K562 (cell line): ENCODE results near the gene COL28A1. TPM values are rescaled to one million over a fixed set of nuclear protein-coding genes. Genes with fewer than 3 reads are reported as not detected.
"Not testable (repeated sequence)": the region's sequence is repeated elsewhere in the genome, so short reads cannot be mapped to it uniquely, and the experiment has no call there.

Source experiments
- ATAC-seq: fragments of 200-7000 bp; cut with Tn5 transposase; 3 replicates; pipeline ENCODE4 v1.9.1; 2020; ENCODE audit warnings: moderate library complexity
- BruUV-seq: library from RNA; stranded (reverse); fragments of 400-500 nt; replicated peaks from 2 replicates; lab custom pipeline; 2021; lab: Mats Ljungman, UMichigan
- CTCF ChIA-PET: fragments of 300-600 bp; formaldehyde crosslinking; extraction: SDS; loops from one replicate; lab custom pipeline; 2021; ENCODE audit warnings: low intra/inter-chr PET ratio; lab: Yijun Ruan, JAX
- POLR2A ChIA-PET: fragments of 300-600, 350-650 bp; sonication (Branson Sonifier 250); formaldehyde crosslinking; extraction: SDS; loops from one replicate; lab custom pipeline; 2021; ENCODE audit warnings: antibody characterized with exemption, inconsistent platforms; lab: Yijun Ruan, JAX
- DNase-seq, 4 experiments: peaks; one replicate each; pipeline versions ENCODE4 v3.0.0 to v3.0.0-alpha.2; 2011 to 2018; ENCODE audit warnings: low spot score in 3 of 4, mixed read lengths in 3 of 4; ENCODE audit errors: extremely low read depth in 1 of 4
- FAIRE-seq: peaks from 2 replicates; lab custom pipeline; 2011; peaks lifted over from hg19 to GRCh38; lab: Jason Lieb, UNC
- H2AFZ ChIP-seq: 2 replicates; pipeline ENCODE4 v1.6.0; 2011; ENCODE audit warnings: low read depth, low read length, control low read depth, inconsistent platforms
- H3K27ac ChIP-seq: fragments of 200-600 bp; 3 replicates; pipeline ENCODE4 v1.8.0; 2011; ENCODE audit warnings: low read depth, mild to moderate bottlenecking, control low read depth, inconsistent platforms, low read length, moderate library complexity, mixed read lengths; ENCODE audit errors: extremely low read depth
- H3K27me3 ChIP-seq, 2 experiments: fragments of 300-600 bp in 1 of 2; 2 replicates in 1 of 2; 3 replicates in 1 of 2; pipeline versions ENCODE4 v1.6.0 to v1.8.0; 2011; ENCODE audit warnings: inconsistent platforms in 2 of 2, low read length in 2 of 2, mild to moderate bottlenecking in 1 of 2, mixed read lengths in 1 of 2, moderate library complexity in 1 of 2; ENCODE audit not compliant: control insufficient read depth in 2 of 2, insufficient read depth in 2 of 2
- H3K36me3 ChIP-seq: fragments of 300-600 bp; 3 replicates; pipeline ENCODE4 v1.8.0; 2011; ENCODE audit warnings: mild to moderate bottlenecking, low read length, inconsistent platforms; ENCODE audit not compliant: control insufficient read depth, insufficient read depth
- H3K4me1 ChIP-seq, 2 experiments: fragments of 200-600 bp in 1 of 2; replicated peaks in 1 of 2; 2 replicates in 1 of 2; 3 replicates in 1 of 2; pipeline versions ENCODE4 v1.5.1 to v1.8.0; 2011; ENCODE audit warnings: inconsistent platforms in 2 of 2, low read length in 2 of 2, mild to moderate bottlenecking in 1 of 2, mixed read lengths in 1 of 2, moderate library complexity in 1 of 2; ENCODE audit not compliant: control insufficient read depth in 2 of 2, insufficient read depth in 2 of 2
- H3K4me2 ChIP-seq: 2 replicates; pipeline ENCODE4 v1.6.1; 2011; ENCODE audit warnings: low read length, control low read depth, inconsistent platforms, mixed read lengths; ENCODE audit not compliant: insufficient read depth
- H3K4me3 ChIP-seq: fragments of 200-600 bp; sonication (generic), shearing (Covaris generic); 2 replicates; pipeline ENCODE4 v1.5.1; 2016; ENCODE audit warnings: control low read depth, inconsistent platforms
- H3K79me2 ChIP-seq: fragments of 200-600 bp; 3 replicates; pipeline ENCODE4 v1.8.0; 2011; ENCODE audit warnings: low read length, inconsistent platforms; ENCODE audit not compliant: control insufficient read depth, insufficient read depth
- H3K9ac ChIP-seq, 2 experiments: 2 replicates each; pipeline versions ENCODE4 v1.6.0 to v1.6.1; 2011; ENCODE audit warnings: low read depth in 2 of 2, low read length in 2 of 2, control low read depth in 1 of 2, inconsistent platforms in 1 of 2, mild to moderate bottlenecking in 1 of 2, mixed read lengths in 1 of 2; ENCODE audit not compliant: insufficient read depth in 1 of 2
- H3K9me1 ChIP-seq: one replicate; pipeline ENCODE4 v1.6.0; 2011; ENCODE audit warnings: inconsistent platforms, mild to moderate bottlenecking, low read length, moderate library complexity; ENCODE audit not compliant: control insufficient read depth, insufficient read depth
- H3K9me3 ChIP-seq: replicated peaks from 2 replicates; pipeline ENCODE4 v1.5.1; 2011; ENCODE audit warnings: low read depth, low read length, inconsistent platforms; ENCODE audit not compliant: control insufficient read depth, insufficient read depth
- H4K20me1 ChIP-seq: replicated peaks from 2 replicates; pipeline ENCODE4 v1.6.1; 2011; ENCODE audit warnings: low read length, inconsistent platforms, mixed read lengths; ENCODE audit not compliant: control insufficient read depth, insufficient read depth
- FOXA1 ChIP-seq: fragments of 450-650 bp; IDR thresholded peaks from 2 replicates; pipeline ENCODE4 v1.6.1; 2016; ENCODE audit warnings: mild to moderate bottlenecking, borderline replicate concordance
- FOXK2 ChIP-seq, 2 experiments: fragments of 450-650 bp; IDR thresholded peaks in 1 of 2; conservative IDR thresholded peaks in 1 of 2; 2 replicates each; pipeline ENCODE4 v1.6.1; 2016; ENCODE audit warnings: low read depth in 2 of 2, mild to moderate bottlenecking in 1 of 2
- MTF1 ChIP-seq: fragments of 250-450 bp; sonication (Bioruptor Pico); IDR thresholded peaks from 2 replicates; pipeline ENCODE4 v1.9.0; 2021; ENCODE audit warnings: moderate library complexity, mild to moderate bottlenecking, inconsistent platforms, borderline replicate concordance
- MYBL2 ChIP-seq, 2 experiments: fragments of 450-650 bp in 1 of 2; sonication (generic) in 1 of 2; formaldehyde crosslinking in 1 of 2; IDR thresholded peaks; 2 replicates each; pipeline versions ENCODE4 v1.6.1 to v1.8.1; 2017 to 2022; ENCODE audit warnings: borderline replicate concordance in 1 of 2, inconsistent platforms in 1 of 2, low read depth in 1 of 2, mild to moderate bottlenecking in 1 of 2, missing genetic modification reagents in 1 of 2, moderate library complexity in 1 of 2
- PRDM10 ChIP-seq: fragments of 450-650 bp; IDR thresholded peaks from 2 replicates; pipeline ENCODE4 v1.6.1; 2018; ENCODE audit not compliant: partially characterized antibody
- TAL1 ChIP-seq: fragments of 450-650 bp; IDR thresholded peaks from 2 replicates; pipeline ENCODE4 v1.6.1; 2016; ENCODE audit warnings: mild to moderate bottlenecking
- ZNF146 ChIP-seq: IDR thresholded peaks from one replicate; pipeline ENCODE4 v1.6.1; 2018; ENCODE audit warnings: missing compliant biosample characterization; ENCODE audit not compliant: unreplicated experiment
- ZNF77 ChIP-seq: fragments of 250-450 bp; sonication (Bioruptor Pico); IDR thresholded peaks from 2 replicates; pipeline ENCODE4 v1.5.0; 2020
- WGBS: fragments of 100-300 bp; shearing (Covaris generic); methylation state at CpG from one replicate; pipeline ENCODE4 v1.1.6; 2016; ENCODE audit warnings: low coverage, mixed read lengths; ENCODE audit not compliant: insufficient coverage; ENCODE audit errors: missing lambda C conversion rate; 5-methylcytosine and 5-hydroxymethylcytosine counted together
- in situ Hi-C: fragments of 300-500 bp; cut with MboI; formaldehyde crosslinking; loops from 4 replicates; pipeline ENCODE4 v1.15.0; 2018; ENCODE audit warnings: inconsistent platforms, mixed read lengths
- intact Hi-C: fragments of 100-400 bp; cut with micrococcal nuclease; formaldehyde crosslinking; loops from 2 replicates; pipeline ENCODE4 v1.14.2; 2022
- polyA plus RNA-seq, 8 experiments: library from polyadenylated mRNA; depleted of rRNA in 4 of 8; stranded (reverse) in 5 of 8; unstranded in 3 of 8; fragments of >200 nt; fragmentation: Nextera tagmentation in 2 of 8; fragmentation: Illumina TruSeq in 1 of 8; extraction: Ambion mirVana in 2 of 8; extraction: Trizol in 1 of 8; gene quantifications; 2 replicates each; pipeline versions ENCODE4 v1.2.1 to v1.2.3, GENCODE V29; 2011 to 2014; ENCODE audit warnings: inconsistent platforms in 1 of 8, missing spikeins in 1 of 8
- total RNA-seq, 7 experiments: library from RNA; depleted of rRNA in 6 of 7; stranded (reverse); fragments of >200 nt in 6 of 7; fragmentation: Illumina TruSeq in 2 of 7; extraction: Trizol in 2 of 7; gene quantifications; 2 replicates each; pipeline versions ENCODE4 v1.2.1 to v1.2.3, GENCODE V29; 2011 to 2021; ENCODE audit warnings: low replicate concordance in 1 of 7
- TF ChIP-seq, protein P1 (sequence below), 2 experiments: IDR thresholded peaks; 2 replicates each; pipeline ENCODE4 v1.6.1; 2011; ENCODE audit warnings: borderline replicate concordance in 1 of 2, control low read depth in 1 of 2, low read depth in 1 of 2, low read length in 1 of 2, mild to moderate bottlenecking in 1 of 2, mixed read lengths in 1 of 2, moderate library complexity in 1 of 2; ENCODE audit not compliant: insufficient read depth in 1 of 2, insufficient read length in 1 of 2, poor library complexity in 1 of 2, severe bottlenecking in 1 of 2; ENCODE audit errors: extremely low read depth in 1 of 2

The COL28A1 gene
- total and polyA plus RNA-seq, 9 of the 15 experiments (the other 6 are each of a cell fraction or from before 2014, with no cell fraction given) = 0.03 to 0.13 (median 0.05) TPM; not detected in 3

GRCh38 chr7:7388164-7388563 lies 147.5 kb downstream of the COL28A1 start:
- H3K27me3 ChIP-seq, FAIRE-seq, H3K9ac ChIP-seq, ATAC-seq, DNase-seq, BruUV-seq, H4K20me1 ChIP-seq, H2AFZ ChIP-seq, in situ Hi-C loops, intact Hi-C loops, H3K27ac ChIP-seq, H3K4me1 ChIP-seq, H3K4me2 ChIP-seq, CTCF ChIA-PET, H3K79me2 ChIP-seq, H3K4me3 ChIP-seq, H3K36me3 ChIP-seq, H3K9me1 ChIP-seq, H3K9me3 ChIP-seq: not testable (repeated sequence)
- WGBS = 0% methylated on average over 4 of the region's 4 CpGs
- peak; percentile 85 for TF ChIP-seq ZNF146 (CRISPR knock-in tag)
- POLR2A ChIA-PET = interaction anchor here (0.7 kb wide), 1 partner anchor 386 kb away, joined by 3 read pairs; no protein-coding TSS in a partner anchor

DNA sequence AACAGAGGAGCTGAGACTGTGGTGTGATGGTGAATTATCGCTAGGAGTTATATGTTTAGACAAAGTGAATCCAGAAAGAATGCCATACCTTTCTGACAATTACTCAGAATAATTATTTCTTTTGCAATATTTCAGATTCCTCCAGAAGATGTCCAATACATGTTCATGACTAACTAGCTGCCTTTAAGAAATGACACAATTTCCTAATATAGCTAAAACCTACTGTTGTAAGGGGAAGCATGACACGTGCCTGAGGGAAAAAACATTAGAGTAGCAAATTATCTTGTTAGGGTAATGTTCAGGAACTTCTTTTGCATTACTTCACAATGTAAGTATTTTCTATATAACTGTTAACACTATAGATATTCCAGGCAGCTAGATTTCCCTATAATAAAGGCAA lies 150.3 kb downstream of the COL28A1 start:
- intact Hi-C loops = no loop called here
- H3K4me3 ChIP-seq = no peak overlapping the region
- H3K4me2 ChIP-seq = no peak overlapping the region
- WGBS = 0% methylated on average over 2 of the region's 2 CpGs
- H3K9me1 ChIP-seq = no peaks in the 10 kb centered on the region
- H3K4me1 ChIP-seq = no peaks in the 10 kb centered on the region
- BruUV-seq = no TSS peak
- ChIA-PET POLR2A (no interaction called here), CTCF (no interaction called here)
- no peak for ATAC-seq
- H3K9ac ChIP-seq = no peak overlapping the region
- no peaks in the 10 kb centered on the region for H3K36me3 ChIP-seq
- H3K27me3 ChIP-seq = no peaks in the 10 kb centered on the region
- no peaks in the 10 kb centered on the region for H4K20me1 ChIP-seq
- H3K27ac ChIP-seq = no peak overlapping the region
- H3K9me3 ChIP-seq = no peaks in the 10 kb centered on the region
- H3K79me2 ChIP-seq = no peaks in the 10 kb centered on the region
- DNase-seq = no peak
- FAIRE-seq = no peak
- H2AFZ ChIP-seq = no peak overlapping the region
- in situ Hi-C loops = no loop called here
- no peak for TF ChIP-seq FOXK2 (conservative IDR thresholded peaks at IDR 0.05 in 1 of 2, IDR thresholded peaks at IDR 0.05 in 1 of 2; ENCODE audit: low read depth in 2 of 2)
- TF ChIP-seq TAL1 = no peak
- no peak for TF ChIP-seq ZNF77 (CRISPR knock-in tag)
- TF ChIP-seq, protein P1, sequence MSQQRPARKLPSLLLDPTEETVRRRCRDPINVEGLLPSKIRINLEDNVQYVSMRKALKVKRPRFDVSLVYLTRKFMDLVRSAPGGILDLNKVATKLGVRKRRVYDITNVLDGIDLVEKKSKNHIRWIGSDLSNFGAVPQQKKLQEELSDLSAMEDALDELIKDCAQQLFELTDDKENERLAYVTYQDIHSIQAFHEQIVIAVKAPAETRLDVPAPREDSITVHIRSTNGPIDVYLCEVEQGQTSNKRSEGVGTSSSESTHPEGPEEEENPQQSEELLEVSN (IDR thresholded peaks at IDR 0.05; ENCODE audit: borderline replicate concordance in 1 of 2, extremely low read depth in 1 of 2, insufficient read depth in 1 of 2, insufficient read length in 1 of 2, low read depth in 1 of 2, low read length in 1 of 2, poor library complexity in 1 of 2, severe bottlenecking in 1 of 2) = no peak
- TF ChIP-seq MYBL2 (IDR thresholded peaks at IDR 0.05; ENCODE audit: low read depth) = no peak
- no peak for TF ChIP-seq MYBL2 (CRISPR knock-in tag; IDR thresholded peaks at IDR 0.05; ENCODE audit: borderline replicate concordance)
- TF ChIP-seq PRDM10 = no peak
- no peak for TF ChIP-seq MTF1 (CRISPR knock-in tag)
- TF ChIP-seq FOXA1 = no peak
